ENCODE results near the gene WDFY1.

- TF ChIP-seq CTCF (IDR thresholded peaks at IDR 0.05; ENCODE audit: low read depth, low read length) (no peak), POLR2A (IDR thresholded peaks at IDR 0.05; ENCODE audit: extremely low read depth, insufficient read length) (no peak), MYC (IDR thresholded peaks at IDR 0.05; ENCODE audit: low read depth, low read length) (no peak)
These were observed 14.6 kb upstream of the WDFY1 start for GRCh38 chr2:223959688-223960087.

All from NB4 (cell line).